Measurements from ENCODE around the gene ANKRD55.

DNA sequence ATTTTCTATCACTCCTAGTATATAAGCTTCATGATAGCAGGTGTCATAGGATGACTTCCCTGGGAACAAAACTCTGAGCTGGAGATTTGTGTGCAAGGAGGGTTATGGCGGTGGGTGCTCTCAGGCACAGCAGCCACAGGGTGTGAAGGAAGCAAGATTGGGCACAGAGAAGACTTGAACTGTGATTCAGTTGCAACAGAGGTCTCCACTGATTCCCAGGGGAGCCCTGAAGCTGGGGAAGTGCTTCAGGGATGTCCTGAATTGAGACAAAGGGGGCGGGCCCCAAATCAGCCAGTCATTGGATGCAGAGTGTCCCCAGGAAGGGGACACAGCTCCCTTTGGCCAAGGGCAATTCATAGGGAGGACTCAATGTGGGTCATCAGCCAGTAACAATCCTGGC, 44.4 kb upstream of the ANKRD55 start:
- TF ChIP-seq, protein P1, sequence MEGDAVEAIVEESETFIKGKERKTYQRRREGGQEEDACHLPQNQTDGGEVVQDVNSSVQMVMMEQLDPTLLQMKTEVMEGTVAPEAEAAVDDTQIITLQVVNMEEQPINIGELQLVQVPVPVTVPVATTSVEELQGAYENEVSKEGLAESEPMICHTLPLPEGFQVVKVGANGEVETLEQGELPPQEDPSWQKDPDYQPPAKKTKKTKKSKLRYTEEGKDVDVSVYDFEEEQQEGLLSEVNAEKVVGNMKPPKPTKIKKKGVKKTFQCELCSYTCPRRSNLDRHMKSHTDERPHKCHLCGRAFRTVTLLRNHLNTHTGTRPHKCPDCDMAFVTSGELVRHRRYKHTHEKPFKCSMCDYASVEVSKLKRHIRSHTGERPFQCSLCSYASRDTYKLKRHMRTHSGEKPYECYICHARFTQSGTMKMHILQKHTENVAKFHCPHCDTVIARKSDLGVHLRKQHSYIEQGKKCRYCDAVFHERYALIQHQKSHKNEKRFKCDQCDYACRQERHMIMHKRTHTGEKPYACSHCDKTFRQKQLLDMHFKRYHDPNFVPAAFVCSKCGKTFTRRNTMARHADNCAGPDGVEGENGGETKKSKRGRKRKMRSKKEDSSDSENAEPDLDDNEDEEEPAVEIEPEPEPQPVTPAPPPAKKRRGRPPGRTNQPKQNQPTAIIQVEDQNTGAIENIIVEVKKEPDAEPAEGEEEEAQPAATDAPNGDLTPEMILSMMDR (IDR thresholded peaks at IDR 0.05; ENCODE audit: low read depth, low read length, missing input control): no peak
- TF ChIP-seq, protein P2, sequence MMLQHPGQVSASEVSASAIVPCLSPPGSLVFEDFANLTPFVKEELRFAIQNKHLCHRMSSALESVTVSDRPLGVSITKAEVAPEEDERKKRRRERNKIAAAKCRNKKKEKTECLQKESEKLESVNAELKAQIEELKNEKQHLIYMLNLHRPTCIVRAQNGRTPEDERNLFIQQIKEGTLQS (IDR thresholded peaks at IDR 0.05): no peak
- TF ChIP-seq, protein P3, sequence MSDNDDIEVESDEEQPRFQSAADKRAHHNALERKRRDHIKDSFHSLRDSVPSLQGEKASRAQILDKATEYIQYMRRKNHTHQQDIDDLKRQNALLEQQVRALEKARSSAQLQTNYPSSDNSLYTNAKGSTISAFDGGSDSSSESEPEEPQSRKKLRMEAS (IDR thresholded peaks at IDR 0.05): no peak
- no peak for TF ChIP-seq RAD21 (IDR thresholded peaks at IDR 0.05)
- no peak for TF ChIP-seq SP1 (IDR thresholded peaks at IDR 0.05)
- TF ChIP-seq JUND (IDR thresholded peaks at IDR 0.05): no peak
- no peak for TF ChIP-seq GABPA (IDR thresholded peaks at IDR 0.05 in 1 of 2, conservative IDR thresholded peaks at IDR 0.05 in 1 of 2)
- TF ChIP-seq TAF1 (conservative IDR thresholded peaks at IDR 0.05): no peak
- no peak for TF ChIP-seq EGR1 (IDR thresholded peaks at IDR 0.05; ENCODE audit: low read depth in 2 of 2)
- TF ChIP-seq, protein P4, sequence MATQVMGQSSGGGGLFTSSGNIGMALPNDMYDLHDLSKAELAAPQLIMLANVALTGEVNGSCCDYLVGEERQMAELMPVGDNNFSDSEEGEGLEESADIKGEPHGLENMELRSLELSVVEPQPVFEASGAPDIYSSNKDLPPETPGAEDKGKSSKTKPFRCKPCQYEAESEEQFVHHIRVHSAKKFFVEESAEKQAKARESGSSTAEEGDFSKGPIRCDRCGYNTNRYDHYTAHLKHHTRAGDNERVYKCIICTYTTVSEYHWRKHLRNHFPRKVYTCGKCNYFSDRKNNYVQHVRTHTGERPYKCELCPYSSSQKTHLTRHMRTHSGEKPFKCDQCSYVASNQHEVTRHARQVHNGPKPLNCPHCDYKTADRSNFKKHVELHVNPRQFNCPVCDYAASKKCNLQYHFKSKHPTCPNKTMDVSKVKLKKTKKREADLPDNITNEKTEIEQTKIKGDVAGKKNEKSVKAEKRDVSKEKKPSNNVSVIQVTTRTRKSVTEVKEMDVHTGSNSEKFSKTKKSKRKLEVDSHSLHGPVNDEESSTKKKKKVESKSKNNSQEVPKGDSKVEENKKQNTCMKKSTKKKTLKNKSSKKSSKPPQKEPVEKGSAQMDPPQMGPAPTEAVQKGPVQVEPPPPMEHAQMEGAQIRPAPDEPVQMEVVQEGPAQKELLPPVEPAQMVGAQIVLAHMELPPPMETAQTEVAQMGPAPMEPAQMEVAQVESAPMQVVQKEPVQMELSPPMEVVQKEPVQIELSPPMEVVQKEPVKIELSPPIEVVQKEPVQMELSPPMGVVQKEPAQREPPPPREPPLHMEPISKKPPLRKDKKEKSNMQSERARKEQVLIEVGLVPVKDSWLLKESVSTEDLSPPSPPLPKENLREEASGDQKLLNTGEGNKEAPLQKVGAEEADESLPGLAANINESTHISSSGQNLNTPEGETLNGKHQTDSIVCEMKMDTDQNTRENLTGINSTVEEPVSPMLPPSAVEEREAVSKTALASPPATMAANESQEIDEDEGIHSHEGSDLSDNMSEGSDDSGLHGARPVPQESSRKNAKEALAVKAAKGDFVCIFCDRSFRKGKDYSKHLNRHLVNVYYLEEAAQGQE (IDR thresholded peaks at IDR 0.05): no peak
